ENCODE results near the gene KLHL40.

DNA sequence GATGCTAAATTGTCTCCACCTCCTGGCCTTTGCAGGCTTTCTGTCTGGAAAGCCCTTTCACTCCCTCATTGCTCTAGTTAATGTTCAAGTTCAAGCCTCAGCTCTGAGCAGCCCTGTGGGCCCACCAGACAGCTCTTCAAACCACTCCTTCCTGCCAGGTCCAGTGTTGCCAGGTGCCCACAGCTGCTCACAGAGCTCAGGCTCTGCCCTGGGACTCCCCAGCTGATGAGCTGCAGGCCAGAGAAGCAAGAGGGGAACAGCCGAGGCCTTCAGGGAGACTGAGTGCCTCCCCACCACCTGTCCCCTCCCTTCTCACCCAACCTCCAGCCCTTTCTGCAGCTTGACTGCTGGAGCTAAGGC lies 33.1 kb upstream of the KLHL40 start:
- TF ChIP-seq, protein P1, sequence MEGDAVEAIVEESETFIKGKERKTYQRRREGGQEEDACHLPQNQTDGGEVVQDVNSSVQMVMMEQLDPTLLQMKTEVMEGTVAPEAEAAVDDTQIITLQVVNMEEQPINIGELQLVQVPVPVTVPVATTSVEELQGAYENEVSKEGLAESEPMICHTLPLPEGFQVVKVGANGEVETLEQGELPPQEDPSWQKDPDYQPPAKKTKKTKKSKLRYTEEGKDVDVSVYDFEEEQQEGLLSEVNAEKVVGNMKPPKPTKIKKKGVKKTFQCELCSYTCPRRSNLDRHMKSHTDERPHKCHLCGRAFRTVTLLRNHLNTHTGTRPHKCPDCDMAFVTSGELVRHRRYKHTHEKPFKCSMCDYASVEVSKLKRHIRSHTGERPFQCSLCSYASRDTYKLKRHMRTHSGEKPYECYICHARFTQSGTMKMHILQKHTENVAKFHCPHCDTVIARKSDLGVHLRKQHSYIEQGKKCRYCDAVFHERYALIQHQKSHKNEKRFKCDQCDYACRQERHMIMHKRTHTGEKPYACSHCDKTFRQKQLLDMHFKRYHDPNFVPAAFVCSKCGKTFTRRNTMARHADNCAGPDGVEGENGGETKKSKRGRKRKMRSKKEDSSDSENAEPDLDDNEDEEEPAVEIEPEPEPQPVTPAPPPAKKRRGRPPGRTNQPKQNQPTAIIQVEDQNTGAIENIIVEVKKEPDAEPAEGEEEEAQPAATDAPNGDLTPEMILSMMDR (IDR thresholded peaks at IDR 0.05; ENCODE audit: extremely low read depth in 1 of 2, insufficient read depth in 1 of 2, low read depth in 1 of 2, low read length in 2 of 2): no peak
- TF ChIP-seq EZH2 (IDR thresholded peaks at IDR 0.05; ENCODE audit: borderline replicate concordance, low read depth, low read length, severe bottlenecking) (no peak), POLR2AphosphoS5 (IDR thresholded peaks at IDR 0.05; ENCODE audit: insufficient read depth, low read depth, low read length) (no peak), MAX (IDR thresholded peaks at IDR 0.05; ENCODE audit: insufficient read depth, insufficient read length) (no peak), POLR2A (IDR thresholded peaks at IDR 0.05; ENCODE audit: low read depth, low read length) (no peak), GATA2 (IDR thresholded peaks at IDR 0.05; ENCODE audit: insufficient read depth, insufficient read length, low read depth, low read length) (no peak), FOS (IDR thresholded peaks at IDR 0.05; ENCODE audit: borderline replicate concordance, insufficient read depth, low read length) (no peak), MYC (IDR thresholded peaks at IDR 0.05; ENCODE audit: low read depth, low read length) (no peak), JUN (IDR thresholded peaks at IDR 0.05; ENCODE audit: borderline replicate concordance, insufficient read depth, insufficient read length, low read depth) (no peak)
